Measurements from ENCODE around the gene OR2J3. TPM values are rescaled to one million over a fixed set of nuclear protein-coding genes. Genes with fewer than 3 reads are reported as not detected.

Gene OR2J3
- total RNA-seq, 6 experiments from 2014 or later: not detected

GRCh38 chr6:29082457-29082856 lies 25.4 kb upstream of the OR2J3 start:
- no peak for DNase-seq
- Histone ChIP-seq H3K27me3 (no peaks in the 10 kb centered on the region), H3K27ac (no peak overlapping the region), H3K4me1 (no peaks in the 10 kb centered on the region), H3K4me3 (no peak overlapping the region), H3K9me3 (no peaks in the 10 kb centered on the region), H3K36me3 (no peaks in the 10 kb centered on the region)
- TF ChIP-seq POLR2A (IDR thresholded peaks at IDR 0.05) (no peak), CTCF (IDR thresholded peaks at IDR 0.05) (no peak)
- intact Hi-C loops (cut with DNase I): no loop called here
- no peak for ATAC-seq
- WGBS (ENCODE audit: insufficient coverage, low coverage, low lambda C conversion rate, missing lambda C conversion rate): 85% methylated on average over 5 of the region's 15 CpGs

GRCh38 chr6:29087213-29087612 lies 20.6 kb upstream of the OR2J3 start, which contains the start of gene OR2B3:
OR2B3 (minus strand) TSS chr6:29087313; CDS start chr6:29087248, 65 bp downstream.
- TF ChIP-seq POLR2A (IDR thresholded peaks at IDR 0.05): no peak
- H3K36me3 ChIP-seq: no peaks in the 10 kb centered on the region
- ATAC-seq: no peak
- no peak within 1 kb of the TSS for H3K4me3 ChIP-seq
- intact Hi-C loops (cut with DNase I): no loop called here
- H3K9me3 ChIP-seq: no peaks in the 10 kb centered on the region
- H3K27me3 ChIP-seq: no peaks in the 10 kb centered on the region
- no peak for DNase-seq
- no peak within 1 kb of the TSS for H3K27ac ChIP-seq
- no peaks in the 10 kb centered on the region for H3K4me1 ChIP-seq
- WGBS (ENCODE audit: insufficient coverage, low coverage, low lambda C conversion rate, missing lambda C conversion rate): 57% methylated on average over 1 of the region's 1 CpG

- no peaks in the 10 kb centered on the region for H3K36me3 ChIP-seq
- TF ChIP-seq POLR2A (IDR thresholded peaks at IDR 0.05) (no peak), CTCF (IDR thresholded peaks at IDR 0.05) (no peak)
- intact Hi-C loops (cut with DNase I): no loop called here
Measured at GRCh38 chr6:29092957-29093356, 14.9 kb upstream of the OR2J3 start.

GRCh38 chr6:29097803-29098202 lies 10.1 kb upstream of the OR2J3 start:
- 60% methylated on average over 1 of the region's 1 CpG for WGBS (ENCODE audit: insufficient coverage, low coverage, low lambda C conversion rate, missing lambda C conversion rate)

More at GRCh38 chr6:29092957-29093356, 14.9 kb upstream of the OR2J3 start:
- H3K9me3 ChIP-seq: no peaks in the 10 kb centered on the region
- H3K27ac ChIP-seq: no peak overlapping the region
- ATAC-seq (no peak), DNase-seq (no peak)
- H3K4me3 ChIP-seq: no peak overlapping the region
- 64% methylated on average over 3 of the region's 3 CpGs for whole genome bisulfite sequencing (ENCODE audit: insufficient coverage, low coverage, low lambda C conversion rate, missing lambda C conversion rate)
- no peaks in the 10 kb centered on the region for H3K27me3 ChIP-seq
- H3K4me1 ChIP-seq: no peaks in the 10 kb centered on the region

GRCh38 chr6:29099190-29099589 lies 8.7 kb upstream of the OR2J3 start, which contains the start of gene OR2J1:
OR2J1 (plus strand) TSS chr6:29099490; CDS start chr6:29100943, 1,453 bp downstream.
- intact Hi-C loops (cut with DNase I): no loop called here
- Histone ChIP-seq H3K27ac (no peak within 1 kb of the TSS), H3K9me3 (no peaks in the 10 kb centered on the region), H3K4me1 (no peaks in the 10 kb centered on the region), H3K36me3 (no peaks in the 10 kb centered on the region), H3K27me3 (no peaks in the 10 kb centered on the region), H3K4me3 (no peak within 1 kb of the TSS)
- ATAC-seq (no peak), DNase-seq (no peak)
- 63% methylated on average over 3 of the region's 3 CpGs for WGBS (ENCODE audit: insufficient coverage, low coverage, low lambda C conversion rate, missing lambda C conversion rate)
- TF ChIP-seq CTCF (IDR thresholded peaks at IDR 0.05) (no peak), POLR2A (IDR thresholded peaks at IDR 0.05) (no peak)

More at GRCh38 chr6:29097803-29098202, 10.1 kb upstream of the OR2J3 start:
- H3K9me3 ChIP-seq: no peaks in the 10 kb centered on the region
- no peaks in the 10 kb centered on the region for H3K4me1 ChIP-seq
- DNase-seq: no peak
- no peak for ATAC-seq
- H3K4me3 ChIP-seq: no peak overlapping the region
- H3K27ac ChIP-seq: no peak overlapping the region
- intact Hi-C loops (cut with DNase I): no loop called here
- TF ChIP-seq POLR2A (IDR thresholded peaks at IDR 0.05): no peak
- TF ChIP-seq CTCF (IDR thresholded peaks at IDR 0.05): no peak
- no peaks in the 10 kb centered on the region for H3K27me3 ChIP-seq
- no peaks in the 10 kb centered on the region for H3K36me3 ChIP-seq

Data from right lobe of liver (tissue), 6 donors.